GM21526 (cell line): Measurements from ENCODE around the gene NOL3.

Source experiments
- ATAC-seq: cut with Tn5 transposase; IDR thresholded peaks from one replicate; pipeline ENCODE4 v1.9.1; 2021; ENCODE audit warnings: moderate library complexity; ENCODE audit not compliant: unreplicated experiment, low FRiP score

Gene NOL3

DNA sequence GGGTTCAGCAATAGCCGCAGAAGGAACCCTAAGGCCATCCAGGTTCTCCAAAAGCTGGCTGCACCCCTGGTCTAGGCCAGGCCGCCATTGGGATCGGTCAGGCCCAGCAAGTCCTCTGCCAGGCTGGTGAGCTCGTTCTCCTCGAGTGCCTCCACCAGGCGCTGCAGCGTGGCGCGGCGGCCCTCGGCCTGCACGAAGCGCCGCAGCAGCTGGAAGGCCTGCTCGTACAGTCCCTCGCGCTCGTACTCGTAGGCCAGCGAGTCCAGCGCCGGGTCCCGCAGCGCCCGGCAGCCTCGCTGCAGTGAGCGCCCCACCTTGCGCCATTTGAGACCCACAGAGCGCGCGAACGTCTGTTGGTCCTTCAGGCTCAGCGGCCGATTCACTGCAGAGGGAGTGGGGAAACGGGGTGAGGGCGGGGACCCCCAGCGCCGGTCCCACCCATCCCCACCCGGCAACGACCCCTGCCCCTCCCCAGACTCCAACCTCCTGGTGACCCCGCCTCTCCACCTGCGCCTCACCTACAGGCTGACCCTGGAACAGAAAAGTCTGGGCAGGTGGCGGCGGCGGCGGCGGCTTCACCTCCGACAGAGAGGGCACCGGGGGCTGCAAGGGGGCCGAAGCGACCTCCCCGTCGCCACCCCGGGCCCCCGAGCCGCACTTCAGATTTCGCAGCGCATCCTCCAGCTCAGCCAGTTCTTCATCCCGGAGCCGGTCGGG, 15.6 kb upstream of the NOL3 start:
- ATAC-seq, result no peak

DNA sequence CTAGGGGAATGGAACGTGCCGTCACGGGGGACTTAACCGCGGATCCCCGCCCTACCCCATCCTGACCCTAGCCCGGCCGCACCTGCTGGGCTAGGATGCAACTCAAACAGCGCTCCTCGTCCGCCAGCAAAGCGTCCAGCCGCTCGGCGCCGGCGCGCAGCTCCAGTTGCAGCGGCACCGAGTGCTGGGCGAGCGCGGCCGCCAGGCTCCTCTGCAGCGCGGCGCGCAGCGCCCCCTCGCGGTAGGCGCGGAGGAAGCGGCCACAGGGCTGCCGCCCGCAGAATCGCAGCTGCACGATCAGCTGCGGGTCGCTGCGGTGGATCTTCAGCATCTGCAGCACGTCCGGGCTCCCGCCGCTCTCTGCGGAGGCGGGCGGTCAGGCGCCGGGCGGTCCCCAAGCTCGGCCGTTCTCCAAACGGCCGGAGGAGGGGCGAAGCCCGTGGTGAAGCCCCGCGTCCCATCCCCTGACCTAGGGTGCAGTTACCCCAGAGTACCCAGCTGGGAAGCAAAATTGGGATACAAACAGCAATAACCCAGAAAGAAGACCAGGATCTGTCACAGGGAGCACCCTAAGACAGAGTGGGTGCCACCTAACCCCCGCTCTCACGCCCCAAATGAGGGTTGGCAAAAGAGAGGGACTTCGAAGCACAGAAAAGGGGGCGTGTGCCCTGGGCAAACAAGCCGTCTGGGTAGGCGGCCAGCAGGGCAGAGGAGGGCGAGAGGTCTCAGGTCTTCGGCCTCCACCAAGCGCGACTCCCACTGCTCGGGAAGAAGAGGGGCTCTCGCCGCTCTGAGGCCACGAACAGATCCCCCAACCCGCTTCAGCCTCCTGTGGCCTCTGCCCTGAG, 14.8 kb upstream of the NOL3 start:
- no peak for ATAC-seq

DNA sequence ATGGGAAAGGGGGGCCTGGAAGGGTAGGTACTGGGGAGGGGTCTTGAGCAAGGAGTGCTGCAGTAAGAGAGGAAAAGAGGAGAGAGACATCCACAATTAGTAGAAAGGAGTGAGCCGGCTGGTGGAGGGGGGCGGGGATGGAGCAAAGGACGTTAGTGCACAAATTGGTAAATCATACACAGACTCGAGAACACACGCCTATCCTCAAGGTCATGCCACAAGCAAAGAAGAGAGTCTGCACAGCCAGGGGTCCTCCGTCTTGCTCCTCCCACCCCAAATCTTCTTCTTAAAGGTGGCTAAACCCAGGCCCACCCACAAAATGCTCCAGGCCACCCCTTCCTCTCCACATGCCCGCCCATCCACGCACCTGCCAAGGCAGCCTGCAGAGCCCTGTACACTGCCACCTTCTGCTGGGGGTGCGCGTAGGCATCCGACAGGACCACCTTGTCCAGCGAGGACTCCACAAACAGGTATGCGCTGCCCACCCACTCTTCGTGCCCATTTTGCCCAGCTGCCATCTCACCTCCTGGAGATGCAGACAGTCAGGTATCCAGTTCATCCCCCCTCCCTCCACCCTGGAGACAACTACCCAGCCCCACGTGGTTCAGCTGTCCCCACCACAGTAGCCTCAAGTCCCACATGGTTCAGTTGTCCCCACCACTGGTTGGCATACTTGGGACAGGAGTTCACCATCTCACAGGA, 14.0 kb upstream of the NOL3 start:
- no peak for ATAC-seq

DNA sequence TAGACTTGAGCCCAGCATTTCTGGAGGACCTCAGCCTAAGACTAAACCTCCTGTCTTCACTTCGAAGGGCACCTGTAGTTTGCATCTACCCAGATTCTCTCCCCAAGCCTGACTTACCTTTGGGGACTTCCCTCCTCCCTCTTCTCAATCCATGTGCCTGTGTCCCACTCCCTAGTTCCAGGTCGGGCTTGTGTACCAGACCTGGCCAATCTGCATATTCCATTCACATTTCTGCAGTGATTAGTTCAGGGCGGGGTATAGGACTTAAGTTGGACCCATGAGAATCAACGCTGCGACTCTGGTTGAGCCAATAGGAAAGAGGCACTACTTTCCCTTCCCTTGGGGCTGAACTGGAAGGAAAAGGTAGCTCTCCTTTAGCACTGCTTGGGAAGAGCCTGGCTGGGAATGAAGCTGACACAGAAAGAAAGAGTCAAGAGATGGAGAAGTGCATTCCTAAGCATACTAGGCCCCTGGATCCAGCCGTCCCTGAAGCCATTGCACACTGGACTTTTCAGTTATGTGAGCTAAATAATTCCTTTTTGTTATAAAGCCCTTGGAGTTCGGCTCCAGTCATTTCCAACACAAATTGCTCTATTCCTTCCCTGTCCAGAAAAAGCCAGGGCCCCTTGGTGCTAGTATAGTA, 13.1 kb upstream of the NOL3 start:
- ATAC-seq, result no peak

DNA sequence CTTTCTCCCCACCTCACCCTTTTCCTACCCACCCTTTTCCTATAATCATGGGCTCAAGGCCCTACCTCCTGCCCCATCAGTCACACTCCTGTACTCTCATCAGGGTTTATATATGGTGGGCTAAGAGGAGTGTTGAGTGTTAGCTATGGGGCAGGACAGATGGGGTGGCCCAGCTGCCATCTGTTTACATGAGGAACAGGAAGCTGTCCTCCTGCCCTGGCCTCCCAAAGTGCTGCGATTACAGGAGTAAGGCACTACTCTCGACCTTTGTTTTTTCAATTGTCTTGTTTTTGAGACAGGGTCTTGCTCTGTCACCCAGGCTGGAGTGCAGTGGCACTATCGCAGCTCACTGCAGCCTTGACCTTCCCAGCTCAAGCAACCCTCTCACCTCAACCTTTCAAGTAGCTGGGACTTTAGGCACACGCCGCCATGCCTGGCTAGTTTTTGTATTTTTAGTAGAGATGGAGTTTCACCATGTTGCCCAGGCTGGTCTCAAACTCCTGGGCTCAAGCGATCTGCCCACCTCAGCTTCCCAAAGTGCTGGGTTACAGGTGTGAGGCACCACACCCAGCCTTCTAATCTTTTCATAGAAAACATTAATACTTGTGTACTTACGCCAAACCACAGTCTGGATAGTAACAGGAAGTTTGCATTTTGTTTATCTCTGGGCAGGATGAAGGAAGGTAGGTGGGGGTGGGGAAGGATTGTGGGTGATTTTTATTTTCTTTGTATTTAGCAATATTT, 12.3 kb upstream of the NOL3 start:
- ATAC-seq, result no peak

DNA sequence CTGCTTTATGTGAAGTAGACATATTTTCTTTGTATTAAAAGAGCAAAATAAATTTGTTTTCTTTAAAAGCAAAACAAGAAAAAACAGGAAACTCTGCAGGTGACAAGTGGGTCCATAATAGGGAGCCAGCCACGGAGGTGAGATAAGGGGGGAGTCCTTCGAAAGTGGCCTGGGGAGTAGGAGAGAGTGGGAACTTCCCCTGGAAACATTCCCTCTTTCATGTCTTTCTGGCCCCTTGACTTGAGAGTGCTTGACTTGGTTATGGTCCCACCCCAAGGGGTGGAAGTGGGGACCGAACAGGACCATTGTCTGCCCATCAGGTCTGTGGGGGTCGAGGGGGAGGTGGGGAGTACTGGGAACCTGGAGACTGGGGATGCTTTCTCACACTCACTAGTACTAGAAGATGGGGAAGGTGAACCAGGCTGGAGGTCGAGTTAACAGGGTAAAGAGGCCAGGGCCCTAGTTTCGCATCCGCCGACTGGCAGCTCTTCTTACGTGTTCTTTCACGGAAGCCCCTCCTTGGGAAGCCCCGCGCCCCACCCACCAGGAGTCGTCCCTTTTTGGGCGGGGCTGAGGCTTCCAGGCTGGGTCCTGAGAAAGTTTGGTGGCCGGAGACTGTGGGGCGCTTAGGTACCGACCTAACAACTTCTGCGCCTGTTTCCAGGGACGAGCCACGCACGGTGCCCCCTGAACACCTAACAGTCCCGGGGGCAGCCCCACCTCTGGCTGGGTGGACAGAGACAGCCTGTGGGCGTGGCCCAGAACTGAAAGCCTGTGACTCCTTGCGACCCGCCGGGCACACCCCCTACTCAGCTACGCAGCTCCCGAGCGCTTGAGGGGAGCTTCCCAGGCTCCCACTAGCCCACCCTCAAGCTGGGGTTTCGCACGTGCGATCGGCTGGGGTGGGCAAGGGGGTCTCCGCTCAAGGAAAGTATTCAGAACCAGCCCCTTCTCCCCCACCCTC, 11.4 kb upstream of the NOL3 start:
- ATAC-seq, result peak; percentile 31

DNA sequence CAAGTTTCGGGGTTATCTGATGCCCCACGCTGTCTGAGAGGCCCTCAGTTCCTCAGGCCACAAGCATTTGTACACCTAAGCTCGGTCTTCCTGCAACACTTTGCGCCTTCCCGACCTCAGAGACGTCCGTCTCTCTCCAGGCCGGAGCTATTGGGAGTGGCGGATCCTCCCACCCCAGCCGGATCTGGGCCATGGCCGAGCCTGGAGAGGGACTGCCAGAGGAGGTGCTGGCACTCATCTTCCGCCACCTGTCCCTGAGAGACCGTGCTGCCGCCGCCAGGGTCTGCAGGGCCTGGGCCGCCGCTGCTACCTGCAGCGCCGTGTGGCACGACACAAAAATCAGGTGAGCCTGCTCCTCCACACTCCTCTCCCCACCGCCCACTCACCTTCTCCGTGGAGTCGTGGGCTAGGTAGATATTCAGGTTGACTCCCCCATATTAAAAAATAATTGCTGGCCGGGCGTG, 8.7 kb upstream of the NOL3 start:
- ATAC-seq, result no peak

DNA sequence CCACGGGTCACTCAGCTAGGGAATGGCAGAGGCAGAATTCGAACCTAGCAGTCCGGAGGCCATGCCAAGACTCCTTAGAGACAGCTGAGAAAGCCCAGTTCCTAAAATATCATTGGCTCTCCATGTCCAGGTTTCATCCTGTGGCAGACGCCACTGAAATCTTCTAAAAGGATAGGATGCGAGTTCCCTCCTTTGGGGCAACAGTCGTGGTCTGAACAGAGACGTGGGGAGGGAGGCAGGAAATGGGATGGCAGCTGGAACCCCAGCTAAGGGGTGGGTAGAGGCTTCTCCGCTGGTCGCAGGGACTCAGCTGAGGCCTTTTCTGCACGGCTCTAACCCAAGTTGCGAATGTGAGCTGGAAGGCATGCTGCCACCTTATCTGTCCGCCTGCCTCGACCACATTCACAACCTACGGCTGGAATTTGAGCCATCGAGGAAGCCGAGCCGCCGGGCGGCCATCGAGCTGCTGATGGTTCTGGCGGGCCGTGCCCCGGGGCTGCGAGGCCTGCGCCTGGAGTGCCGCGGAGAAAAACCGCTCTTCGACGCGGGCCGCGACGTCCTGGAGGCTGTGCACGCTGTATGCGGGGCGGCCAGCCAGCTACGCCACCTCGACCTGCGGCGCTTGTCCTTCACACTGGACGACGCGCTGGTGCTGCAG, 7.7 kb upstream of the NOL3 start:
- no peak for ATAC-seq

DNA sequence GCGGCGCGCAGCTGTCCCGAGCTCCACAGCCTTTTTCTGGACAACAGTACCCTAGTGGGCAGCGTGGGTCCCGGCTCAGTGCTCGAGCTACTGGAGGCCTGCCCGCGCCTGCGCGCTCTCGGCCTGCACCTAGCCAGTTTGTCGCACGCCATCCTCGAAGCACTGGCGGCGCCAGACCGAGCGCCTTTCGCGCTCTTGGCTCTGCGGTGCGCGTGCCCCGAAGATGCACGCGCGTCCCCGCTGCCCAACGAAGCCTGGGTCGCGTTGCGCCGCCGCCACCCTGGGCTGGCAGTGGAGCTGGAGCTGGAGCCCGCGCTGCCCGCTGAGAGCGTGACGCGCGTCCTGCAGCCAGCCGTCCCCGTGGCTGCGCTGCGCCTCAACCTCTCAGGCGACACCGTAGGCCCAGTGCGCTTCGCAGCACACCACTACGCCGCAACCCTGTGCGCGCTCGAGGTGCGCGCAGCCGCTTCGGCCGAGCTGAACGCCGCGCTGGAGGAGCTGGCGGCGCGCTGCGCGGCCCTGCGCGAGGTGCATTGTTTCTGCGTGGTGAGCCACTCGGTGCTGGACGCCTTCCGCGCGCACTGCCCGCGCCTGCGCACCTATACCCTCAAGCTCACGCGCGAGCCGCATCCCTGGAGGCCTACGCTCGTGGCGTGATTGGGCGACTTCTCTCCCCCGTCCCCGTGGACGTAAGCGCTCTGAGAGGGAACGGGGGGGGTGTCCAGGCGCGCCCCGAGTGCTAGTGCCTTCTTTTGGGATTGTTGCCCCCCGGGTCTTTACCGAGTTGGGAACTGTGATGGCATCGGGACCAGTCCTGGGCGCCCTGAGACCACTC, 7.0 kb upstream of the NOL3 start:
- no peak for ATAC-seq

DNA sequence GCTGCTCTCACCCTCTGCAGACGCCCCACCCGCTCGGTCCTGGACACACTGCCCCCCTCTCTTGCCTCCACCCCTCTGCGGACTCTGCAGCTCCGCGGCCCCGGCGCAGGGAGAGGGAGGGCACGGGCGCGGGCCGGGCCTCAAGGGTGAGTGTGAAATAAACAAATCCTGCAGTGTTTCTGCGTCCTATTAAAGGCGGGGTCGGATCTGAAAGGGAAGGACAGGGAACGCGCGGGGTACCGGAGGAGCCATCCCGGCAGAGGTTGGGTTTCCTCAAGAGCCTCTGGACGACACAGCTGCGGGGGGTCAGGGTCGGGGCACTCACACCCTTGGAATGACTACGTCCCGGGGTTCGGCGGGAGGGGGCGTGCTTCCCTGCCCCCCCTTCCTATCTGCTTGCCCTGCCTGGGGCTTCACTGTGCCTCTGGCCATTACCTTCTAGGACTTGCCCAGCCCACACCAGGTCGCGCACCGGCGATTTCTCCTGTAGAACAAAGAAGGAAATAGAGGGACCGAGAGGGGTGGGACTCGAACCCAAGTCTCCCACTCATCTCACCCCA, 6.3 kb upstream of the NOL3 start:
- ATAC-seq, result no peak

DNA sequence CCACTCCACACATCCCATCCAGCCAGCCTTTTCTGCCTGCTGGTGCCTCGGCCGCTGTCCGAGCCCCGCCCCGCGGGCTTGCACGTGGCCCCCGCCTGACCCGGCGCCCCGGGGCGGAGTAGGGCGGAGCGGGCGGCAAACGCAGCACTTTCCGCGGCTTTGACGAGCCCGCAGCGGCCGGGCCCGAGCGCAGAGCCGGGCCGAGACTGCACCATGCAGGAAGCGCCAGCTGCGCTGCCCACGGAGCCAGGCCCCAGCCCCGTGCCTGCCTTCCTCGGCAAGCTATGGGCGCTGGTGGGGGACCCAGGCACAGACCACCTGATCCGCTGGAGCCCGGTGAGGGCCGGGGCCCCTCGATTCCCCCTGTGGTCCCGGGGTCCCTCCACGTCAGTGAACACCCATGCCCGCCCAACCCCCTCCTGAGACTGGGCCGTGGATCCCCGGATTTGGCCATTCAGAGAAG, 5.7 kb upstream of the NOL3 start, which contains the start of gene HSF4:
Gene HSF4 (plus strand): TSS at position 147 of the 463 bp plus-strand sequence. CDS start 67 bp downstream, at position 214.
- ATAC-seq, result no peak

DNA sequence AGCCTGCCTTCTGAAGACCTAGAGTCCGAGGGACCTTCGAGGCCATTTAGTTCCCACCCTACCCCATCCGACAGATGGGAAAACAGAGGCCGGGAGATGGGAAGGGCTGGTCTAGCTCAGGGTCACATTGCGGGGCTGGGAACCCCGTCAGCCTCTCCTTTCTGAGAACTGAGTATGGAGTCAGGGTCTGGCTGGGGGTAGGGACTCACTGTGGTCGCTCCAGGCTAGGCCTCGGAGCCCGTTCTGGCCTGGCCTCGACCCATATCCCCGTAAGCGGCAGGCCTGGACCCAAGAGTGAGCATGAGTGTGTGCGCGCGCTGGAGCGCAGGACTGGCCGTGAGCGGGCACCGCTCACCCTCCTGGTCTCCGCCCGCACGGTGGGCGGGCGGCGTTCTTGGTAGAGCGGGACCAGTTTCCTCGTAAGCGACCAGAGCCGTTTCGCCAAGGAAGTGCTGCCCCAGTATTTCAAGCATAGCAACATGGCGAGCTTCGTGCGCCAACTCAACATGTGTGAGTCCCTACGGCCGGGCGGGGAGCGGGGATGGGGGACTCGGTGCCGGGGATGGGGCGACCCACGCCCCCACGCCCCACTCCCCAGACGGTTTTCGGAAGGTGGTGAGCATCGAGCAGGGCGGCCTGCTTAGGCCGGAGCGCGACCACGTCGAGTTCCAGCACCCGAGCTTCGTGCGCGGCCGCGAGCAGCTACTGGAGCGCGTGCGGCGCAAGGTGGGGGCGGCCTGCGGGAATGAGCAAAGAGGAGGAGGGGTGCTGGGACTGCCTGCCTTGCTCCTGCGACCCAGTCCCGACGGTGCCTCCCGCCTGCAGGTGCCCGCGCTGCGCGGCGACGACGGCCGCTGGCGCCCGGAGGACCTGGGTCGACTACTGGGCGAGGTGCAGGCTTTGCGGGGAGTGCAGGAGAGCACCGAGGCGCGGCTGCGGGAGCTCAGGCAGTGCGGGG, 4.9 kb upstream of the NOL3 start:
- no peak for ATAC-seq

DNA sequence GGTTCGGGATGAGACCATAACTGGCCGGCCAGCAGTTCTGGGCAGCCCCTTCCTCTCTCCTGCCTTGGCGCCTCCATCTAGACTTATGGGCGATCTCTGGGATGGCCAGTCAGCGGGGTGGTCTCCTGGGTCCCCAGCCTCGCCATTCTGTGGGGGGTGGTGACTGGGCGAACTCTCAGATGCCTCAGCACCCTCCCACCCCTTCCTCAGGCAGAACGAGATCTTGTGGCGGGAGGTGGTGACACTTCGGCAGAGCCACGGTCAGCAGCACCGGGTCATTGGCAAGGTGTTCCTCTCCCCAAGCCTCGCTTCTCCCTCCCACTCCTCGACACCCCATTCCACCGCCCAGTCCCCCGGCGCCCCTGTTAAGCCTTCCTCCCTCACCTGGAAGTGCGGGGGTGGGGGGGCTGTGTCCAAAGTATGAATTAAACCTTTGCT, 4.2 kb upstream of the NOL3 start:
- ATAC-seq, result no peak

DNA sequence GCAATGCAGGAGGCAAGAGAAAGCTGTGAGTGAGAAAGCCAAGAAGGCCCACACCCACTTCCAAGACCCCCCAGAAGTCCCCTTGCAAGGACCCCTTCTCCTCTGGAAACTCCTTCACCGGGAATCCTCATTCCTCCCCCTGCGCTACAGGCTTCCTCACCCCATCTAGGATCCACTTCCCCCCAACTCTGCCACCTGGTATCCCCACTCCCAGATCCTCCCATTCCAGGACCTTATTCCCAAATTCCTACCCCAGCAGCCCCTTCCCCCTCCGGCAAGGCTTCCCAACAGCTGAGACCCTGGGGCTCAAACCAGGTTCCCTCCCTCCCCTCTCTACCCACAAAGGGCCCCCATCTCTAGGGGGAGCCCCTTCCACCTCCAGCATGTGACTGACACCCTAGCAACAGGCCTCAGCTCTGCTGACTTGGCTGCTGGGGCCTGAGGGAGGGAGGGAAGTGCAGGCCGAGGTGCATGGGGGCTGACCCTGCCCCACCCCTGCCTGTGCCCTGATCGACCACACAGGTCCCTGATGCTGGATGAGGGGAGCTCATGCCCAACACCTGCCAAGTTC, 3.7 kb upstream of the NOL3 start:
- no peak for ATAC-seq

DNA sequence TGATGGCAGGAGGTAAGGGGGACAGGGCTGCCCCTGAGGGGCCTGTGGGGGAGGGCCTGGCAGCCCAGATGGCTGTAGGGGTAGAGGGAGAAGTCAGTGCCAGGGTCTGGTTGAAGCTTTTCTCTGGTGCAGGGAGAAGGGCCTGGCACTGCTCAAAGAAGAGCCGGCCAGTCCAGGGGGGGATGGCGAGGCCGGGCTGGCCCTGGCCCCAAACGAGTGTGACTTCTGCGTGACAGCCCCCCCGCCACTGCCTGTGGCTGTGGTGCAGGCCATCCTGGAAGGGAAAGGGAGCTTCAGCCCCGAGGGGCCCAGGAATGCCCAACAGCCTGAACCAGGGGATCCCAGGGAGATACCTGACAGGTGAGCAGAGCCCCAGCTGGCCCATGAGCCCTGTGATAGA, 2.8 kb upstream of the NOL3 start:
- no peak for ATAC-seq
